ENCODE measurements around the gene VRK3.

Gene VRK3

DNA sequence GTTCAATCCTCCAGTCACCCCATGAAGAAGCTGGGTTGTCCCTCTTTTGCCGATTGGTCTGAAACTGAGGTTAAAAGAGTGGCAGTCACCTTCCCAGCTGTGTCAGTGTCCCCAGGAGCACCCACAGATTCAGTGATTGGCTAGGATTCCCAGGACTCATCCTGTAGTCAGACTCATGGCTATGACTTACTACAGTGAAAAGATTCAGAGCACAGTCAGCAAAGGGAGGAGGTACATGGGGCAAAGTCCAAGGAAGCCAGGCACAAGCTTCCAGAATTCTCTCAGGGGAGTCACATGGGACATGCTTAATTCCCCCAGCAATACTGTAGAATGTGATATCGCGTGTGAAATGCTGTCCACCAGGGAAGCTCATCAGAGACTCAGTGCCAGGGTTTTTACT is 14.8 kb upstream of the VRK3 start:
- H3K27me3 ChIP-seq (ENCODE audit: control insufficient read depth, low read length) = no peaks in the 10 kb centered on the region
- no peak overlapping the region for H3K27ac ChIP-seq (ENCODE audit: low read depth, low read length)
- peaks cover 15% of the 10 kb centered on the region for H3K79me2 ChIP-seq (ENCODE audit: control insufficient read depth, low read length)
- H3K4me2 ChIP-seq (ENCODE audit: low read length) = no peak overlapping the region
- H3K4me3 ChIP-seq (ENCODE audit: low read length) = no peak overlapping the region
- peaks cover 15% of the 10 kb centered on the region; the same call in 1 of the 2 replicates for H3K9me3 ChIP-seq (ENCODE audit: control insufficient read depth, insufficient read depth, low read length)
- TF ChIP-seq CTCF (IDR thresholded peaks at IDR 0.05; ENCODE audit: low read depth, low read length, poor library complexity, severe bottlenecking) (no peak), EZH2phosphoT487 (IDR thresholded peaks at IDR 0.05; ENCODE audit: borderline replicate concordance, low read length) (no peak)
- H4K20me1 ChIP-seq (ENCODE audit: control insufficient read depth, insufficient read depth, low read depth, low read length) = no peaks in the 10 kb centered on the region
- no peaks in the 10 kb centered on the region for H3K4me1 ChIP-seq (ENCODE audit: control insufficient read depth, low read length)
- peaks cover 82% of the 10 kb centered on the region for H3K36me3 ChIP-seq (ENCODE audit: control insufficient read depth, low read length)
- H3K9me2 ChIP-seq (replicated peaks; ENCODE audit: control insufficient read depth, low read length) = no peaks in the 10 kb centered on the region
- no peaks in the 10 kb centered on the region for H3F3A ChIP-seq (ENCODE audit: control insufficient read depth, insufficient read depth)

DNA sequence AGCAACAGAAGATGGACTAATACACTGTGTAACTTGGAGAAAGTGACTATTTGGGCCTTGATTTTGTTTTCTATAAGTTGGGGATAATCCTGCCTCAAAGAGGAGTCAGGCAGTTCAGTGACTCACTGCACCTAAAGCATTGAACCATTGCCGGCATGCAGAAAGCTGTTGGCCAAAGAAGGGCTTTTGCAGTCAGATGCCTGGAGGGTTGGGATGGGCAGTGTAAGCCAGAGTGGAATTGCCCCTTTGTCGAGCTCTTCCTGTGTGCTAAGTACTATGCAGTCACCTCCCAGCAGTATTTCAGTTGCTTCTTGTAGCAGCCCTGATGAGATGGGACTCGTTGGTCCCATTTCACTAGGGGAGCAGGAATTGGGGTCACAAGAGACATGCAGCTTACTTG is 11.7 kb upstream of the VRK3 start:
- Histone ChIP-seq H3K4me2 (ENCODE audit: low read length) (no peak overlapping the region), H3K27ac (ENCODE audit: low read depth, low read length) (no peak overlapping the region), H3K36me3 (ENCODE audit: control insufficient read depth, low read length) (peaks cover 83% of the 10 kb centered on the region), H3K9me3 (ENCODE audit: control insufficient read depth, insufficient read depth, low read length) (no peaks in the 10 kb centered on the region), H3K4me3 (ENCODE audit: low read length) (no peak overlapping the region), H3K79me2 (ENCODE audit: control insufficient read depth, low read length) (peaks cover 33% of the 10 kb centered on the region), H3K4me1 (ENCODE audit: control insufficient read depth, low read length) (no peaks in the 10 kb centered on the region), H3F3A (ENCODE audit: control insufficient read depth, insufficient read depth) (no peaks in the 10 kb centered on the region), H3K27me3 (ENCODE audit: control insufficient read depth, low read length) (no peaks in the 10 kb centered on the region), H4K20me1 (ENCODE audit: control insufficient read depth, insufficient read depth, low read depth, low read length) (no peaks in the 10 kb centered on the region; the same call in 1 of the 2 replicates), H3K9me2 (replicated peaks; ENCODE audit: control insufficient read depth, low read length) (no peaks in the 10 kb centered on the region)
- TF ChIP-seq EZH2phosphoT487 (IDR thresholded peaks at IDR 0.05; ENCODE audit: borderline replicate concordance, low read length) (no peak), CTCF (IDR thresholded peaks at IDR 0.05; ENCODE audit: low read depth, low read length, poor library complexity, severe bottlenecking) (no peak)

DNA sequence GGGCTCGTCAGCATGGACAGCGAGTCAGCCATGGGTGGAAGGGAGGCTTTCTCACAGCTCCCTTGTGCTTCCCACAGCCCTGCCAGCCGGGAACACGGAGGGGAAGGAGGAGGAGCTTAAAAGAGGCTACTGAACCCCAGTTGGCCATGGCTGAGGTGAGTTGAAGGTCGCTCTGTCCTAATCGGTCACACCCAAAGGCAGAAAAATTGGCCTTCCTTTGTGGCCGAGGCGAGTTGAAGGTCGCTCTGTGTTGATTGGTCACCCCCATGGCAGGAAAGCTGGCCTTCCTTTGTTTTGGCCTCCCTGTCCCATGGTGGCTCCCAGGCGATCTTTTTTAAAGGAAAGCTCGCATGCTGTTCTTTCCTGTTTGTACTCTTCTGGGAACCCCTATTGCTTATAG is 5.8 kb upstream of the VRK3 start:
- Histone ChIP-seq H3K9me3 (ENCODE audit: control insufficient read depth, insufficient read depth, low read length) (no peaks in the 10 kb centered on the region), H3K4me1 (ENCODE audit: control insufficient read depth, low read length) (peaks cover 16% of the 10 kb centered on the region), H3K27me3 (ENCODE audit: control insufficient read depth, low read length) (no peaks in the 10 kb centered on the region), H3K79me2 (ENCODE audit: control insufficient read depth, low read length) (peaks cover 82% of the 10 kb centered on the region), H3K36me3 (ENCODE audit: control insufficient read depth, low read length) (peaks cover 63% of the 10 kb centered on the region), H3K4me2 (ENCODE audit: low read length) (no peak overlapping the region), H3F3A (ENCODE audit: control insufficient read depth, insufficient read depth) (no peaks in the 10 kb centered on the region), H4K20me1 (ENCODE audit: control insufficient read depth, insufficient read depth, low read depth, low read length) (no peaks in the 10 kb centered on the region; the same call in 1 of the 2 replicates), H3K9me2 (replicated peaks; ENCODE audit: control insufficient read depth, low read length) (no peaks in the 10 kb centered on the region), H3K27ac (ENCODE audit: low read depth, low read length) (no peak overlapping the region), H3K4me3 (ENCODE audit: low read length) (no peak overlapping the region)
- TF ChIP-seq CTCF (IDR thresholded peaks at IDR 0.05; ENCODE audit: low read depth, low read length, poor library complexity, severe bottlenecking) = no peak
- no peak for TF ChIP-seq EZH2phosphoT487 (IDR thresholded peaks at IDR 0.05; ENCODE audit: borderline replicate concordance, low read length)
